Embryonic facial prominence (tissue), 1 donor: ENCODE measurements around the gene SSTR5.
"Not testable (repeated sequence)": the region's sequence is repeated elsewhere in the genome, so short reads cannot be mapped to it uniquely, and the experiment has no call there.

Source experiments
- DNase-seq: peaks from one replicate; pipeline ENCODE4 v3.0.0-alpha.2; 2016; ENCODE audit errors: extremely low spot score

SSTR5 gene

DNA sequence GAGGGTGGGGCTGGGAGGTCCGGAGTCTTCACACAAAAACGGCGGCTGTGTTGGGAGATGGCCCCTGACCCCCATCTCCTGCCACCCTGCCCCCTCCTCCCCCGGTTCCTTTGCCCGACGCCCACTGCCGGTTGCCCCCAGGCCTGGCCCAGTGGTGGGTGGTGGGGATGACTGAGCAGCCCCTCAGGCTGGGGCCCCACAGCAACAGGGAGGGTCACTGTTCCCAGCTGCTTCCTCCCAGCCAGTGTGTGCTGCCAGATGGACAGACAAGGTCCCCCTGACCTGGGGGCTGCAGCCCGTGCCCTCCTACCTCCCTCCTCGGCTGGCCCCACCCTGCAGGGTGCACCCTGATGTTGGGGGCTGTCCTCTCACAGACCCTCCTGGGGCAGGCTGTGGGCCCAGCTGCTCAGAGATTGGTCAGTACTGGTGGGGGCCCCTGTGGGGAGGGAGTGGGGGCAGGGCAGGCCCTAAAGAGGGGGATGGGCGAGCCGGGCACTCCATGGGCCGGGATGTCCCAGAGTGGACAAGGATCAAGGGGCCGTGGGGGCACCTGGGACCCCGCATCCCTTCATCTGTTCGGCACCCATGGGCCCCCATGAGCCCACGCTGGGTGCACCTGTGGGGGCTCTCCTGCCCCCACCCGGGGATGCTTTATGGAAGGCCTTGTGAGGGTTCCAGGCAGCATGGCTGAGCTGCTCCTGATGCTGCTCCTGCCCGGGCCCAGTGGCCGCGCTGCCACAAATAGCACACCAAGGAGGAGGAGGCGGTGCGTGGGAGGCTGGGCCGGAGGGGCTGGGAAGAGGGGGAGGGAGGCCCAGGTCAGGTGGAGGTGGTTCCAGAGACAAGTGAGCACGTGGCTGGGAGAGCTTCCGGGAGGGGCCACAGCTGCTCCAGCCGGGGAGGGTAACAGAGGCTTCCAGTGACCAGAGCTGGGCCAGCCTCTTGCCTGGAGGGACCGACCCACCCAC, 18.4 kb downstream of the SSTR5 start:
- DNase-seq: no peak

DNA sequence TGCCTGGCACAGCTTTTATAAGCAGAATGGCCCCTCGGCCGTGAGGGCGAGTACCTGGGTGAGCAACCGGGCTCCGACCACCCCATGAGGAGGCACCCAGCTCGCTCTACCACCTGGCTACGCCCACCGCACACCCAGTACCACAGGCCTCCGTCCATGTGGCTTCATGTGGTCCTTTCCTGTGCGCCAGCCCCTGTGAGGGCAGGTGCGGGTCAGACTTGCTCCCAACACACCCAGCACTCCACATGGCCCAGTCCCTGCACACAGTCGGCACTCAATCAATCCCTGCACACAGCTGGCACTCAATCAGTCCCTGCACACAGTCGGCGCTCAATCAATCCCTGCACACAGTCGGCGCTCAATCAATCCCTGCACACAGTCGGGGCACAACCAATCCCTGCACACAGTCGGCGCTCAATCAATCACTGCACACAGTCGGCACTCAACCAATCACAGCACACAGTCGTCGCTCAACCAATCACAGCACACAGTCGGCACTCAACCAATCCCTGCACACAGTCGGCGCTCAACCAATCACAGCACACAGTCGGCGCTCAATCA, 19.5 kb downstream of the SSTR5 start:
- no peak for DNase-seq

GRCh38 chr16:1092685-1093283, 20.2 kb downstream of the SSTR5 start:
- DNase-seq: not testable (repeated sequence)

DNA sequence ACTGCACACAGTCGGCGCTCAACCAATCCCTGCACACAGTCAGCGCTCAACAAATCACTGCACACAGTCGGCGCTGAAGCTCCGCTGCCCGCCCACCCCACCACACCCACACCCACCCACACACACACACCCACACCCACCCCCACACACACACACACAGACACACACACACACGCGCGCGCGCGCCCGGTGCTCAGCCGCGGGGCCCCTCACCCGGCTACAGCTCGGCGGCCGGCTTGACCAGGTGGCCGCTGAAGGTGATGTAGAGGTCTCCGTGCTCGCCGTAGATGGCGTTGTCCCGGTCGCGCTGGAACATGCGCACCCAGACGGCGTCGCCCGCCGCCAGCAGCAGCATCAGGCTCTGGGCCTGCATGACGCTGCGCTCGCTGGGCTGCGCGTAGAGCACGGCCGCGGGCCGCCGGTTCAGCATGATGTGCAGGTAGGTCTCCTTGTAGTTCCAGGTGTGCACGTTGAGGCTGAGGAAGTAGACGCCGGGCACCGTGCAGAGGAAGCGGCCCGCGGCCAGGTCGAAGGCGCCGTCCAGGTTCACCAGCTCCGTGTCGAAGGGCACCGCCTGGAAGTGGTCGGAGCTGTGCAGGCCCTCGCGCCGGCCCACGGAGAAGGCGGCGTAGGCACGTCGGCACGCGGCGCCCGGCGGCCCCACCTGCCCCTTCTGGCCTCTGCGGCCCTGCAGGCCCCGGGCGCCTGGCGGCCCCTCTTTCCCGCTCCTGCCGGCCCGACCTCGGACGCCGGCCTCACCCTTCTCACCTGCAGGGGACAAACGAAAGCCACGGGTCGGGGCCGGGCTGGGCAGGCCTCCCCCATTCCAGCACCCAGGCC, 21.0 kb downstream of the SSTR5 start:
- no peak for DNase-seq

DNA sequence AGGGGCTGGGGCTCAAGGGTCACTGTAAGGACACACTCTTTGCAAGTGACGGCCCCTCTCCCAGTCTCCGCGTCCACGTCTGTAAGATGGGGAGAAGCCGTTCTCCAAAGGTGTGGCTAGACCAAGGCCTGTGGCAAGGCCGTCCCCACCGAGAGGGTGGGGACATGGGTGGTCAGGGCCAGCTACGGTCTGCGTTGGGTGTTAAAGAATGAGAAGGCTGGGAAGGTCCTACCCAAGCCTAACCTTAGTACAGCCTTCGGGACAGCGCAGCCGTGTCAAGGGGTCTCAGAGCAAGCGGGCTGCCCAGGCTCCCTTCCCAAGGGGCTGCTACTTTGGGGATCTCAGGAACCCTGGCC, 21.6 kb downstream of the SSTR5 start:
- DNase-seq: no peak

DNA sequence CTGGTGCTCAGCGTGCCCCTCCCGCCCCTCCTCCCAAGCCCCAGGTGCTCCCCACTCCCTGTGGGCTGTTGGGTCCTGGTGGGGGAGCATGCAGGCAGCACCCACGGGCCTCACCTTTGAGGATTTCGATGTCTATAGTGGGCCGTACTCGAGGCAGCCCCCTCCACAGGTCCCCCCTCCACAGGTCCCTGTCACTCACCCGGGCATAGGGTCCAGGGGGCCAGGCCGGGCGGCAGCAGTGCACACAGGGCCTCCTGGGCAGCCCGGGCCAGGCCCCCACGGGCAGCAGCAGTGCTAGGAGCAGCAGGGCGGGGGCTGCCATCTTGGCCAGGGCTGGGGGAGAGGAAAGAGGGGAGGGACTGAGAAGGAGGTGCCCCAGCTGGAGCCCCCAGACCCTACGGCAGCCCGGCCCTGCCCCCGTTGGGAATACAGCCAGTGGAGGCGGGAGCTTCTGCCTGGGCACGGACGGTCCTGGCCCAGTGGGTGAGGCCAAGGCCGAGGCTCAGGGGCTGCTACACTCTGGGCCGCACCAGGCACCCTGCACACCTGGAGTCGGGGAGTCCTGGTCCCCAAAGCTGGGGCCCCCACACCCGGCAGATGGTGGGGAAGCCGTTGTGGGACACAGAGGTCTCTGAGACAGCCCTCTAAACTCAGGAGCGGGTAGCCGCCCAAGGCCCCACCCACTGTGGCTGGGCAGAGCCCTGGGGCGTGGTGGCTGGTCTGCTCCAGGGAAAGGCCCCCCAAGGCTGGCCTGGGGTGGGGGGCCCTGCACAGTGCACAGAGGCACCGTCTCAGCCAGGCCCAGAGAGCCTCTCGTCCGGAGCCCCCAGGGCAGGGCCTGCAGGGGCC, 22.3 kb downstream of the SSTR5 start:
- DNase-seq: no peak

GRCh38 chr16:1095450-1096168, 23.1 kb downstream of the SSTR5 start:
- no peak for DNase-seq

- DNase-seq: no peak
Observed at GRCh38 chr16:1096169-1097082, 23.9 kb downstream of the SSTR5 start, which contains the start of gene C1QTNF8. Gene C1QTNF8, minus strand, starts transcription at chr16:1096244. Its CDS starts 1,322 bp downstream, at chr16:1094922.

GRCh38 chr16:1097156-1097555, 24.6 kb downstream of the SSTR5 start:
- no peak for DNase-seq

DNA sequence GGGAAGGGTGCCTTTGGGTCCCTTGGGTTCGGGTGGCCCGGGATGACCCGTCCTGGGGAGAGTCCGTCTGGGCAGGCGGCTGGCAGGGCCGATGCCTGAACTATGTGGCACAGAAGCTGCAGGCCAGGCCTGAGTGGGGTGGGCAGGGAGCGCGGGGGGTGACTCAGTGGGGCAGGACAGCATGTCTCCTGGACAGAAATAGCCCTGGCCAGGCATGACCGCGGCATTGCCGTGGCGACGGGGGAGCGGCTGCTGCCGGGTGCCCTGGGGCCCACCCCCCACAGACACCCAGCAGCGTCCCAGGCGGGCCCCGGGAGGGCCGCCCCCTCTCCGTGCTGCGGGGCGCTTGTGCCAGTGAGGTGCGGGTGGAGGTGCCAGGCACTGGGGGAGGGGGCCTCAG, 25.3 kb downstream of the SSTR5 start:
- DNase-seq: no peak

DNA sequence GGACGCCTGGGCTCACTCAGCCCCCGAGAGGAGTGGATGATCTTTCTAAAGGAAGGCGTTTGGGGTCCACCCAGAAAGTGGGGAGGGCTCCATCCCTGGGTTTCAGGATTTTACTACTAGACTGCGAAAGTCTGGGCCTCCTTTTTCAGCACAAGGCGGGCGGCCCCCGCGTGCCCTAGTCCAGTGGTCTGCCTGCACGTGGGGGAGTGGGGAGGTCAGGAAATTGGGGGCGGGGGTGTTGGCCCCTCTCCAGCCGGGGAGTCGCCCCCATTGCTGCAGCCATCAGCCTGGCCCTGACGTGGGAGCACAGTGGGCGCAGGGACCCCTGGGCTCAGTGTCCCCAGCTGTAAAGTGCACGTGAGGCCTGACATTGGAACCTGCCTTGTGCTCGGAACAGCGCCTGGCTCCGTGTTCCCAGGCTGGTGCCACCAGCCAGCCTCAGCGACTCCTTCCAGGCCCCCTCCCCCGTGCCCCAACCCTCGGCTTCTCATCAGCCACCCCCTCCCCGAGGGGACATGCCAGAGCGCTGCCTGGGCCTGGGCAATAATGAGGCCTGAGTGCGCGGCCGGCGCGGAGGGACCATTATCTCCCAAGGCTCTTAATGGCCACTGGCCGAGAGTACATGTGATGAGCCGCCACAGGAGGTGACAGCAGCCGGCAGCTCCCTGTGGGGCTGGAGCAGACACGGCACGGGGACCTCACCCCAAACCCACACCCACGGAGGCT, 25.9 kb downstream of the SSTR5 start:
- no peak for DNase-seq

- no peak for DNase-seq
Observed at GRCh38 chr16:1099189-1100083, 26.9 kb downstream of the SSTR5 start.

DNA sequence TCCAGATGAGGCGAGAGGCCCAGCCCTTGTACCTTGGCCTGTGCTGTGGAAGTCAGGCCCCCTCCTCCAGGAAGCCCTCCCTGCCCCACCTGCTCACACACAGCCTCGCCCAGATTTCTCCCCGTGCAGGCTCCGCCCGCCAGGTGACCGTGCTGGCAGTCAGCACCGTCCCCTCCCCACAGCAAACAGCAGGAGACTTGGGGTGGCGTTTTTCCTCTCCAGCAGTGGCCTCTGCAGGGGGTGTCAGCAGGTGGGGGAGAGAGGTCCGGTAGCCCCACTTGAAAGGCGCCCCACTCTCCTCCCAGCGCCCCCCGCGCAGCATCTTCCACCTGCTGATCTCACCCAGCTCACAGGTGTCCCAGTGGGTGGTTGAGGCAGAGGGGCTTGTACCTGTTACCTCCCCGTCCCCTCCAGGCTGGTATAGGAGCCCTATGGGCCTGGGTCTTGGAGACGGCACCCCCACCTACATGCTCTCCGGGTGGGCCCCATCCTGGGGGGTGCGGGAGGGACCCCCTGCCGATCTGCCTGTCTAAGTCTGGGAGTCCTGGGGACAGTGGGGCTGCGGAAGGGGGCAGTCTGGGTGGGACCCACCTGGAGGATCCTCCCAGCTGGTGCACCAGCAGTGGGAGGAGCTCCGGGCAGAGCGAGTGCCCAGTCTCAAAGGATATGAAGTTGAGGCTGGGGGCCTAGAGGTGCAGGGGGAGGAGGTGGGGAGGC, 27.7 kb downstream of the SSTR5 start:
- no peak for DNase-seq

DNA sequence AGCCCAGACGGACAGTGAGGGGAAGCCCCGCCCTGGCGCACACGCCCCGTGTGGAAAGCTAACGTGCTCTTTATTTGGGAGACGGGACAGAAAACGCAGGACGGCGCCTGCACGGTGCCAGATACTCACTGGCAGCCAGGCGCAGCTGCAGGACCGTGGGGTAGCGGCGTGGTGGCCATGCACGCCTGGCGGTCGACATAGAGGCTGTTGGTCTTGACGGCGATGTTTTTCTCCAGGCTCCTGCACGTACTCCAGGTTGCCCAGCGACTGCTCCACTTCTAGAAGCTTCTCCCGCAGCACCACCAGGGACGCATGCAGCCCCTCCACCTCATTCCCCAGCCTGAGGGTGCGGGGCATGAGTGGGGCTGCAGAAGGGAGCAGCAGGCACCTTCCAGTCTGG, 28.6 kb downstream of the SSTR5 start:
- no peak for DNase-seq

GRCh38 chr16:1101573-1102332, 29.2 kb downstream of the SSTR5 start:
- no peak for DNase-seq

DNA sequence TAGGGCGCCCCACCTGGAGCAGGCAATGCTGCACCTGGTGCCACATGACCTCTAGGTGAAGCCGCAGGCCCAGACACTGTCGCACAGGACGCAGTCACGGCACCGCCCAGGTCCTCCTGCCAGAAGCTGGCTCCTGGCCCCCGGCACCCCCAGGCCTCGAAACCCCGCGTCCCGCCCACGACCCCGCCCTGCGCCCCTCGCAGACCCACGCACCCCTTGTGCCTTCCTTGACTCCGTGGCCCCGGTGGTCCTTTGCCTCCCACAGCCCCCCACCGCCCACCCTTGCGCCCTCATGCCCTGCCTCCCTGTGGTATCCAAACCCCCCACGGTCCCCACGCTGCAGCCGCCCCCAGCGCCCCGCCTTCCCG, 29.8 kb downstream of the SSTR5 start:
- DNase-seq: no peak
